SU-DHL-6 (cell line): ENCODE data around the gene LDAH.

Source experiments
- H2AFZ ChIP-seq: fragments of 200-600 bp; sonication (generic); 2 replicates; pipeline ENCODE4 v1.6.1; 2014; ENCODE audit warnings: low read depth, mild to moderate bottlenecking, moderate library complexity, mixed read lengths, antibody characterized with exemption, low read length; ENCODE audit not compliant: severe bottlenecking
- H3F3A ChIP-seq: fragments of 200-600 bp; shearing (Covaris generic); 2 replicates; pipeline ENCODE4 v1.6.0; 2016; ENCODE audit warnings: antibody characterized with exemption, mild to moderate bottlenecking; ENCODE audit not compliant: insufficient read depth
- H3K27ac ChIP-seq: fragments of 200-600 bp; sonication (generic); 2 replicates; pipeline ENCODE4 v1.5.1; 2016; ENCODE audit warnings: low read depth, mild to moderate bottlenecking, low read length, moderate library complexity, mixed read lengths
- H3K27me3 ChIP-seq: fragments of 200-600 bp; sonication (generic), shearing (Covaris generic); 2 replicates; pipeline ENCODE4 v1.6.0; 2014; ENCODE audit warnings: mild to moderate bottlenecking, low read length
- H3K36me3 ChIP-seq: fragments of 200-600 bp; sonication (generic); 2 replicates; pipeline ENCODE4 v1.6.1; 2014; ENCODE audit warnings: mild to moderate bottlenecking, low read length, mixed read lengths
- H3K4me2 ChIP-seq: fragments of 300-600, 200-600 bp; shearing (Covaris generic), sonication (generic); 2 replicates; pipeline ENCODE4 v1.6.0; 2014; ENCODE audit warnings: low read length, low read depth, mild to moderate bottlenecking; ENCODE audit not compliant: poor library complexity, severe bottlenecking
- H3K4me3 ChIP-seq: fragments of 200-600 bp; sonication (generic); 2 replicates; pipeline ENCODE4 v1.5.1; 2014; ENCODE audit warnings: antibody characterized with exemption, low read length, mild to moderate bottlenecking, mixed read lengths; ENCODE audit not compliant: insufficient read depth, poor library complexity, severe bottlenecking
- H3K79me2 ChIP-seq: fragments of 200-600 bp; sonication (generic); 2 replicates; pipeline ENCODE4 v1.6.1; 2014; ENCODE audit warnings: mild to moderate bottlenecking, low read length, moderate library complexity; ENCODE audit not compliant: insufficient read depth
- H3K9ac ChIP-seq: fragments of 200-600 bp; sonication (generic); 2 replicates; pipeline ENCODE4 v1.7.0; 2014; ENCODE audit warnings: mild to moderate bottlenecking, low read length
- H3K9me2 ChIP-seq: fragments of 200-600 bp; sonication (generic); replicated peaks from 2 replicates; pipeline ENCODE4 v1.6.1; 2014; ENCODE audit warnings: low read length; ENCODE audit not compliant: insufficient read depth
- H3K9me3 ChIP-seq: fragments of 200-600 bp; sonication (generic); 2 replicates; pipeline ENCODE4 v1.6.1; 2014; ENCODE audit warnings: low read length, mixed read lengths; ENCODE audit not compliant: insufficient read depth
- H4K20me1 ChIP-seq: fragments of 200-600 bp; sonication (generic); 2 replicates; pipeline ENCODE4 v1.6.1; 2014; ENCODE audit warnings: low read depth, mild to moderate bottlenecking, antibody characterized with exemption, low read length, moderate library complexity, mixed read lengths
- EZH2phosphoT487 ChIP-seq: fragments of 200-600 bp; sonication (generic), shearing (Covaris generic); conservative IDR thresholded peaks from 2 replicates; pipeline ENCODE4 v1.6.1; 2018; ENCODE audit warnings: mild to moderate bottlenecking, antibody characterized with exemption, low read length, moderate library complexity, mixed read lengths
- TF ChIP-seq, protein P1 (sequence below): fragments of 200-600 bp; sonication (generic); IDR thresholded peaks from one replicate; pipeline ENCODE4 v1.5.1; 2017; ENCODE audit warnings: antibody characterized with exemption, mild to moderate bottlenecking, low read length, moderate library complexity; ENCODE audit not compliant: insufficient read depth, poor library complexity, severe bottlenecking

The LDAH gene

DNA sequence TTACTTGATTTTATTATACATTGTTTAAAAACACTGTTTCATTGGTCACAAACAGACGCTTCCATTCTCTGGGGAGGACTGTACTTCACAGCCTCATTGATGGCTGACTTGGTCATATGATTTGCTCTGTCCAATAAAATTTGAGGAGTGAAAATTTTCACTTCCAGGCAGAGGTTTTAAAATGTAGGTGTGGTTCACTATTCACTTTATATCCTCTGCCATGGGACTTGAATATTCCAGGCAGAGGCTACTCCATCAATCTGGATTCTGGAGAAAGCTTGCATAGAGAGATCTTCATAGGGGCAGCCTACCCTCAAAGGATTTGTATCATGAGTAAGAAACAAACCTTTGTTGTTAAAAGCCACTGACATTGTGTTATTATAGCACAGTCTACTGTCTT is 56.7 kb downstream of the LDAH start:
- Histone ChIP-seq H3K4me2 (no peak overlapping the region), H4K20me1 (no peaks in the 10 kb centered on the region), H3K4me3 (no peak overlapping the region), H3F3A (no peaks in the 10 kb centered on the region; the same call in 1 of the 2 replicates), H3K9ac (no peak overlapping the region), H3K36me3 (peaks cover 24% of the 10 kb centered on the region), H3K27ac (no peak overlapping the region), H3K9me3 (no peaks in the 10 kb centered on the region), H3K27me3 (no peaks in the 10 kb centered on the region), H3K9me2 (no peaks in the 10 kb centered on the region), H3K79me2 (peaks cover 7% of the 10 kb centered on the region; the same call in 1 of the 2 replicates), H2AFZ (no peak overlapping the region)
- no peak for TF ChIP-seq EZH2phosphoT487
- TF ChIP-seq, protein P1, sequence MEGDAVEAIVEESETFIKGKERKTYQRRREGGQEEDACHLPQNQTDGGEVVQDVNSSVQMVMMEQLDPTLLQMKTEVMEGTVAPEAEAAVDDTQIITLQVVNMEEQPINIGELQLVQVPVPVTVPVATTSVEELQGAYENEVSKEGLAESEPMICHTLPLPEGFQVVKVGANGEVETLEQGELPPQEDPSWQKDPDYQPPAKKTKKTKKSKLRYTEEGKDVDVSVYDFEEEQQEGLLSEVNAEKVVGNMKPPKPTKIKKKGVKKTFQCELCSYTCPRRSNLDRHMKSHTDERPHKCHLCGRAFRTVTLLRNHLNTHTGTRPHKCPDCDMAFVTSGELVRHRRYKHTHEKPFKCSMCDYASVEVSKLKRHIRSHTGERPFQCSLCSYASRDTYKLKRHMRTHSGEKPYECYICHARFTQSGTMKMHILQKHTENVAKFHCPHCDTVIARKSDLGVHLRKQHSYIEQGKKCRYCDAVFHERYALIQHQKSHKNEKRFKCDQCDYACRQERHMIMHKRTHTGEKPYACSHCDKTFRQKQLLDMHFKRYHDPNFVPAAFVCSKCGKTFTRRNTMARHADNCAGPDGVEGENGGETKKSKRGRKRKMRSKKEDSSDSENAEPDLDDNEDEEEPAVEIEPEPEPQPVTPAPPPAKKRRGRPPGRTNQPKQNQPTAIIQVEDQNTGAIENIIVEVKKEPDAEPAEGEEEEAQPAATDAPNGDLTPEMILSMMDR = no peak

DNA sequence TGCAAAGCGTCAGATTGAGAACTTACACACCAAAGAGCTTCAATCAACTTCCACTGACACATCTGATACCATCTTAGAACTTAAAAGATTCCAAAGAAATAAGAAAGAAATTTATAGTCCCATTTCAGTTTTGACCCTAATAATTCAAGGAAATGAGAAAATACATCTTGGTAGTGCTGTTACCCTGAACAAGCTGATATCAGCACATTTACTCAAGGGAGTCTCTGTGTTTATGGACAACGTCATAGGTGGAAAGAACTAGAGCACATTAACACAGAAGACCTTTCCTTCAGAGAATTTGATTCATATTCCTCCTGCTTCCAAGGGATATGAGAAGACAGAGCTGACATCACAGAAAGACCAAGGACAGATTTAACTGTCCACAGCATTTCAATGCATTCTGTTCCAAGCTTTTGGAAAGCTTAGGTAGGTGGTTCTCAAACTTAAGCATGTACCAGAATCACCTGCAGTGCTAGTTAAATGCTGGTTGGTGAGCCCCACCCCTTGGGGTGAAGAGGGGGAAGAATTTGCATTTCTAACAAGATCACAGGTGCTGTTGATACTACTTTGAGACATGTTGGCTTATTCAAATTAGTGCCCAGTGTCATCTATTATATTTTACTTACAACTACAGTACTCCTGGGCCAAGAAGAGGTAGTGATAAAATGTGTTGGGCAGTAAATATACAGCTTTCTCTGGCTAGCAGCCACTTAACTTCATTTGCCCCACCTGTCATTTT is 59.8 kb downstream of the LDAH start:
- Histone ChIP-seq H3K27ac (peak overlapping the region; percentile 59), H3F3A (no peaks in the 10 kb centered on the region; the same call in 1 of the 2 replicates), H3K36me3 (0 out of 2 replicates have a peak, but pooled peaks cover 8% of the 10 kb centered on the region), H3K4me2 (peak overlapping the region; percentile 38), H3K79me2 (peaks cover 7% of the 10 kb centered on the region; the same call in 1 of the 2 replicates), H2AFZ (no peak overlapping the region), H3K9me3 (no peaks in the 10 kb centered on the region), H3K9ac (no peak overlapping the region), H3K4me3 (no peak overlapping the region), H3K27me3 (no peaks in the 10 kb centered on the region), H4K20me1 (no peaks in the 10 kb centered on the region), H3K9me2 (no peaks in the 10 kb centered on the region)
- no peak for TF ChIP-seq EZH2phosphoT487
- TF ChIP-seq, protein P1 = no peak

DNA sequence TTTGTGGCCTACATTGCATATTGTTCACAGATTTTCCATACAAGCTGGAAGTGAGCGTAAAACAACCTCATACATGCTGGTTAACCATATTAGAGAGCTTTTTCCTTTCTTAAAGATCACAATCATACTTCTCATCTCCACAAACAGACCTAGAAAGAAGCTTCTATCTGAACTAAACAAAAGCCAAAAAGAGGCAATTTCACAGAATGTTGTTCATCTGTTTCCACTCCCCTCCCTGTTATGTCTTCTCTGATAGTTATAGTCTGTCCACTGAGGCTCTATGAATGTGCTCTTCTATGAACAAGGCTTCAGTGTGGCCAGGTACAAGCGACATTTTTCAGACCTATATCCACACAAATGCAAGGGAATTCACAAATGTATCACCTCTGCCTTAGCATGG is 63.4 kb downstream of the LDAH start:
- Histone ChIP-seq H3K9me3 (no peaks in the 10 kb centered on the region), H3K9me2 (no peaks in the 10 kb centered on the region), H3K9ac (no peak overlapping the region), H3K4me3 (no peak overlapping the region), H4K20me1 (no peaks in the 10 kb centered on the region), H2AFZ (no peak overlapping the region), H3F3A (no peaks in the 10 kb centered on the region; the same call in 1 of the 2 replicates), H3K27ac (no peak overlapping the region), H3K4me2 (no peak overlapping the region), H3K79me2 (peaks cover 7% of the 10 kb centered on the region; the same call in 1 of the 2 replicates), H3K36me3 (0 out of 2 replicates have a peak, but pooled peaks cover 6% of the 10 kb centered on the region), H3K27me3 (no peaks in the 10 kb centered on the region)
- no peak for TF ChIP-seq EZH2phosphoT487

DNA sequence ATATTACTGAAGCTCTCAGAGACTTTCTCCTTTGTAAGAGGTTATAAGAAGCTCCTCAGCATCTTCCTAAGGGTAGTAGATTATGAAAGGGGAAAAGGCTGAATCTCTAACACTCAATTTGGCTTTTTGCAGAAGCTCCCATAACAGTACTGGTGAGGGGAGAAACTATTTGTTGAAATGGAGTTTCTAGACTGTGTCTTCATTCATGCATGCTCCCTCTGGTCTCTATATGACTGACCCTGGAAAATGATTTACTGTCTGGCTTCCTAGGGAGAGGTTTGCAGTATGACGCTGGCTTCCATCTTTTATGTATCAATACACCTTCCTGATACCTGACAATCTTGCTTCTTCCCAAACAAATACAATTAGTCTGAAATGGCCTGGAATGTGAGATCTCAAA is 63.9 kb downstream of the LDAH start:
- Histone ChIP-seq H4K20me1 (no peaks in the 10 kb centered on the region), H3K27ac (no peak overlapping the region), H2AFZ (no peak overlapping the region), H3K9ac (no peak overlapping the region), H3K9me2 (no peaks in the 10 kb centered on the region), H3K36me3 (0 out of 2 replicates have a peak, but pooled peaks cover 6% of the 10 kb centered on the region), H3K4me3 (no peak overlapping the region), H3K9me3 (no peaks in the 10 kb centered on the region), H3K27me3 (no peaks in the 10 kb centered on the region), H3K4me2 (no peak overlapping the region), H3K79me2 (peaks cover 7% of the 10 kb centered on the region; the same call in 1 of the 2 replicates), H3F3A (no peaks in the 10 kb centered on the region; the same call in 1 of the 2 replicates)
- TF ChIP-seq, protein P1 = no peak
- TF ChIP-seq EZH2phosphoT487 = no peak
